MCF 10A (cell line): Measurements from ENCODE around the gene HMGN2. TPM values are rescaled to one million over a fixed set of nuclear protein-coding genes. Genes with fewer than 3 reads are reported as not detected.
A peak's percentile ranks its signal among the peaks of the same experiment; 100 is the strongest.

Source experiments
- BruUV-seq: library from RNA; stranded (reverse); fragments of 400-500 nt; replicated peaks from 2 replicates; lab custom pipeline; 2021; lab: Mats Ljungman, UMichigan
- CTCF ChIA-PET: fragments of 300-600 bp; sonication (Branson Sonifier 250); formaldehyde crosslinking; extraction: SDS; loops from one replicate; lab custom pipeline; 2021; ENCODE audit warnings: antibody characterized with exemption, inconsistent platforms; lab: Yijun Ruan, JAX
- POLR2A ChIA-PET: fragments of 300-600, 350-650 bp; sonication (Branson Sonifier 250); formaldehyde crosslinking; extraction: SDS; loops from one replicate; lab custom pipeline; 2020; ENCODE audit warnings: antibody characterized with exemption, inconsistent platforms; lab: Yijun Ruan, JAX
- DNase-seq: peaks from one replicate; pipeline ENCODE4 v3.0.0-alpha.2; 2018; ENCODE audit not compliant: unreplicated experiment
- H3K27ac Mint-ChIP-seq: one replicate; pipeline ENCODE4 v1.8.0; 2022; ENCODE audit warnings: mild to moderate bottlenecking, low read depth, mixed read lengths; ENCODE audit not compliant: unreplicated experiment
- H3K27me3 Mint-ChIP-seq: one replicate; pipeline ENCODE4 v1.8.0; 2022; ENCODE audit warnings: mixed read lengths; ENCODE audit not compliant: insufficient read depth, unreplicated experiment
- H3K36me3 Mint-ChIP-seq: one replicate; pipeline ENCODE4 v1.8.0; 2022; ENCODE audit warnings: mild to moderate bottlenecking, moderate library complexity, mixed read lengths; ENCODE audit not compliant: insufficient read depth, unreplicated experiment
- H3K4me1 Mint-ChIP-seq: one replicate; pipeline ENCODE4 v1.8.0; 2022; ENCODE audit warnings: mixed read lengths; ENCODE audit not compliant: insufficient read depth, unreplicated experiment
- H3K4me3 Mint-ChIP-seq: one replicate; pipeline ENCODE4 v1.8.0; 2022; ENCODE audit warnings: mild to moderate bottlenecking, moderate library complexity, mixed read lengths; ENCODE audit not compliant: unreplicated experiment
- H3K9me3 Mint-ChIP-seq: one replicate; pipeline ENCODE4 v1.8.0; 2022; ENCODE audit warnings: mixed read lengths; ENCODE audit not compliant: unreplicated experiment
- CTCF ChIP-seq: fragments of 200-600 bp; IDR thresholded peaks from one replicate; pipeline ENCODE4 v1.8.0; 2022; ENCODE audit warnings: antibody characterized with exemption, mild to moderate bottlenecking; ENCODE audit not compliant: unreplicated experiment
- intact Hi-C: fragments of 100-400 bp; cut with micrococcal nuclease; formaldehyde crosslinking; loops from 2 replicates; pipeline ENCODE4 v1.14.1; 2022
- total RNA-seq: library from RNA; stranded (reverse); gene quantifications from 2 replicates; pipeline ENCODE4 v1.2.3, GENCODE V29; 2022

The HMGN2 gene
- total RNA-seq, 1 experiment from 2014 or later = 364 TPM

DNA sequence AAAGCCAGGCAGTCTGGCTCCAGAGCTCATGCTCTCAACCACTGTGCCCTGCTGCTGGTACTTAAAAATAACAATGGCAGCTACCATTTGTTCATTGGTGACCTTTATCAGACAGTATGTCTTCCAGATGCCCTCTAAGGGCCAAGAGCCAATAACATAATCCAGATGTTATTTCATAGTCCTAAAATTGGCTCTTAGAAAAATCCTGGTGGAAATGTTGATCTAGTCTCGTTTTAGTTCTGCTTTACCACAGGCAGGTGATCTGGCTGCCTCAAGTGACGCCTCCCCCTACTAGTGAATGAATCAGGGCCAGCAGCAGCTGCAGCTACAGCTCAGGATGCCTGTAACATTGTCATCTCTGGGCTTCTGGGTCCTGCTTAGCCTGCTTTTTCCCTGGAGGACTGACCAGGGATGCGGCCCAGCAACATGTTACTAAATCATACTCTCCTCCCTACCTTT is 12.6 kb upstream of the HMGN2 start:
- TF ChIP-seq CTCF = no peak
- ChIA-PET CTCF (interaction anchor here (0.6 kb wide), 1 partner anchor 10 kb away, joined by 4 read pairs; no protein-coding TSS in a partner anchor), POLR2A (interaction anchor here (0.9 kb wide), 1 partner anchor 12 kb away, joined by 3 read pairs; no protein-coding TSS in a partner anchor)
- no peaks in the 10 kb centered on the region for H3K9me3 Mint-ChIP-seq
- no peak overlapping the region for H3K4me3 Mint-ChIP-seq
- H3K27me3 Mint-ChIP-seq = no peaks in the 10 kb centered on the region
- H3K36me3 Mint-ChIP-seq = peaks cover 71% of the 10 kb centered on the region
- BruUV-seq = no TSS peak
- no peak for DNase-seq
- intact Hi-C loops = no loop called here
- no peak overlapping the region for H3K27ac Mint-ChIP-seq
- H3K4me1 Mint-ChIP-seq = no peaks in the 10 kb centered on the region

DNA sequence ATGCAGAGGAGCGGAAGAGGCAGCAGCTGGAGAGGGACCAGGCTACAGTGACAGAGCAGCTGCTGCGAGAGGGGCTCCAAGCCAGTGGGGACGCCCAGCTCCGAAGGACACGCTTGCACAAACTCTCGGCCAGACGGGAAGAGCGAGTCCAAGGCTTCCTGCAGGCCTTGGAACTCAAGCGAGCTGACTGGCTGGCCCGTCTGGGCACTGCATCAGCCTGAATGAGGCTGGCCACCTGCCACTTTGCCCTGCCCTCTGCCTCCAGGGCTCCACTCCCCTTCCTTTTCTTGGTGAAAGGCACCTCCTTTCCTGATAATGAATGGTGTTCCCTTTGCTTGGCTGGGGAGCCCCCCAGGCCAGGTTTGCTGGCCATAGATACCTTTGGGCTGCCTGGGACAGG is 3.3 kb upstream of the HMGN2 start:
- no peaks in the 10 kb centered on the region for H3K27me3 Mint-ChIP-seq

DNA sequence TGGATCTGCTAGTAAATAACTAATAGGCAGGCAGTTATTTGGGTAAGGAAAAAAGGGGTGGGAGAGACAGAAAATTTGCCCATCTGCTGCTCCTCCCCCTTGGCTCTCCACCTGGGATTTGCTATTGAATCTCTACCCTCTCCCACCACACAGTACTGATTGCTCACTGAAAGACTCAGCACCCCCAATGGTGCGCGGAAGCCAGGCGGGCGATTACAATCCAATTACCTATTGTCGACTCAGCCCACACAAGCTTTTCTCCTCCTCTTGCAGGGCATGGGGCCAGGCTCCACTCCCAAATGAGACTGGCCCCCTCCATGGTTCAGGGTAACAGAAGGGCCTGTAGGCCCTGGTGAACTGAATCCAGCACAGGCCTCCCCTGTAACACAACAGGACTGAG is 2.7 kb upstream of the HMGN2 start:
- no peaks in the 10 kb centered on the region for H3K27me3 Mint-ChIP-seq
- DNase-seq = no peak
- peaks cover 60% of the 10 kb centered on the region for H3K36me3 Mint-ChIP-seq
- no peak for TF ChIP-seq CTCF
- POLR2A ChIA-PET = interaction anchor here (4.2 to 4.4 kb wide), 2 partner anchors 31 to 36 kb away, joined by 39 to 41 read pairs; partner anchors contain the start of gene DHDDS
- intact Hi-C loops = no loop called here
- H3K4me3 Mint-ChIP-seq = no peak overlapping the region
- CTCF ChIA-PET = interaction anchor here (0.5 to 2.5 kb wide), 15 partner anchors 8 to 1214 kb away, joined by 3 to 9 read pairs (median 4); no protein-coding TSS in a partner anchor
- no peaks in the 10 kb centered on the region for H3K9me3 Mint-ChIP-seq
- no TSS peak for BruUV-seq
- H3K4me1 Mint-ChIP-seq = peaks cover 38% of the 10 kb centered on the region
- H3K27ac Mint-ChIP-seq = no peak overlapping the region

More for the DNA sequence above, 3.3 kb upstream of the HMGN2 start:
- ChIA-PET POLR2A (interaction anchor here (4.2 to 4.4 kb wide), 2 partner anchors 32 to 36 kb away, joined by 39 to 41 read pairs; partner anchors contain the start of gene DHDDS), CTCF (interaction anchor here (0.7 to 0.9 kb wide), 2 partner anchors 18 to 52 kb away, joined by 3 read pairs; no protein-coding TSS in a partner anchor)
- no peak for TF ChIP-seq CTCF
- intact Hi-C loops = no loop called here
- peaks cover 60% of the 10 kb centered on the region for H3K36me3 Mint-ChIP-seq
- H3K27ac Mint-ChIP-seq = no peak overlapping the region
- no peak overlapping the region for H3K4me3 Mint-ChIP-seq
- no peak for DNase-seq
- H3K9me3 Mint-ChIP-seq = no peaks in the 10 kb centered on the region
- peaks cover 38% of the 10 kb centered on the region for H3K4me1 Mint-ChIP-seq
- BruUV-seq = no TSS peak

GRCh38 chr1:26470878-26471497 is 1.3 kb upstream of the HMGN2 start:
- Mint-ChIP-seq H3K4me1 (peaks cover 38% of the 10 kb centered on the region), H3K4me3 (peak overlapping the region; percentile 85), H3K27ac (no peak overlapping the region), H3K36me3 (peaks cover 58% of the 10 kb centered on the region), H3K27me3 (no peaks in the 10 kb centered on the region), H3K9me3 (no peaks in the 10 kb centered on the region)
- POLR2A ChIA-PET = interaction anchor here (0.6 to 5.1 kb wide), 14 partner anchors 8 to 763 kb away, joined by 3 to 41 read pairs (median 5); partner anchors contain the start of genes CNKSR1, DHDDS, PIGV and RPS6KA1
- CTCF ChIA-PET = interaction anchor here (0.6 to 2.5 kb wide), 5 partner anchors 10 to 150 kb away, joined by 3 to 9 read pairs (median 3); no protein-coding TSS in a partner anchor
- intact Hi-C loops = loop anchor here (5.0 kb wide), 1 partner anchor 39 kb away; the partner anchor contains the start of gene DHDDS
- no TSS peak for BruUV-seq
- no peak for TF ChIP-seq CTCF
- peak; percentile 46 for DNase-seq
